HCT116 (cell line): ENCODE results near the gene SPIRE2.

Experiments used
- ATF3 ChIP-seq: IDR thresholded peaks from 2 replicates; pipeline ENCODE4 v1.6.1; 2012
- CTCF ChIP-seq, 3 experiments: fragments of 200-600 bp in 1 of 3; sonication (generic) in 1 of 3; IDR thresholded peaks in 2 of 3; conservative IDR thresholded peaks in 1 of 3; 2 replicates each; pipeline ENCODE4 v1.5.1; 2012 to 2017; ENCODE audit warnings: low read depth in 2 of 3, low read length in 2 of 3, antibody characterized with exemption in 1 of 3, borderline replicate concordance in 1 of 3, control low read depth in 1 of 3, mild to moderate bottlenecking in 1 of 3, mixed read lengths in 1 of 3, mixed run types in 1 of 3, moderate library complexity in 1 of 3; ENCODE audit not compliant: insufficient read depth in 1 of 3
- EGR1 ChIP-seq: IDR thresholded peaks from 2 replicates; pipeline ENCODE4 v1.6.1; 2012; ENCODE audit warnings: low read depth
- EZH2 ChIP-seq: fragments of 200-600 bp; sonication (generic); IDR thresholded peaks from 2 replicates; pipeline ENCODE4 v1.6.1; 2017; ENCODE audit warnings: antibody characterized with exemption, mixed run types
- FOSL1 ChIP-seq: IDR thresholded peaks from 2 replicates; pipeline ENCODE4 v1.6.1; 2012; ENCODE audit warnings: low read depth
- POLR2A ChIP-seq: IDR thresholded peaks from 2 replicates; pipeline ENCODE4 v1.7.0; 2011; ENCODE audit warnings: borderline replicate concordance; ENCODE audit not compliant: insufficient read depth, insufficient read length; ENCODE audit errors: extremely low read depth
- POLR2AphosphoS5 ChIP-seq: IDR thresholded peaks from 2 replicates; pipeline ENCODE4 v1.6.1; 2011; ENCODE audit warnings: mild to moderate bottlenecking, low read depth, low read length, moderate library complexity
- REST ChIP-seq: IDR thresholded peaks from 2 replicates; pipeline ENCODE4 v1.6.1; 2012; ENCODE audit warnings: low read depth
- YY1 ChIP-seq: IDR thresholded peaks from 2 replicates; pipeline ENCODE4 v1.6.1; 2011; ENCODE audit warnings: low read length, low read depth, moderate library complexity, mild to moderate bottlenecking; ENCODE audit not compliant: insufficient replicate concordance; ENCODE audit errors: extremely low read depth
- ZFX ChIP-seq: fragments of 450-650 bp; IDR thresholded peaks from 2 replicates; pipeline ENCODE4 v1.6.1; 2017

GRCh38 chr16:89848974-89849373 lies 20.7 kb downstream of the SPIRE2 start:
- no peak for TF ChIP-seq POLR2A
- TF ChIP-seq CTCF (IDR thresholded peaks at IDR 0.05 in 2 of 3, conservative IDR thresholded peaks at IDR 0.05 in 1 of 3; ENCODE audit: borderline replicate concordance in 1 of 3, insufficient read depth in 1 of 3, low read depth in 2 of 3, low read length in 2 of 3), result no peak
- no peak for TF ChIP-seq YY1
- no peak for TF ChIP-seq POLR2AphosphoS5
- no peak for TF ChIP-seq EZH2
- TF ChIP-seq REST, result no peak
- no peak for TF ChIP-seq EGR1
- no peak for TF ChIP-seq ZFX
- TF ChIP-seq ATF3, result no peak
- TF ChIP-seq FOSL1, result no peak
